HepG2 (cell line): ENCODE measurements around the gene PLCG1. TPM values are rescaled to one million over a fixed set of nuclear protein-coding genes. Genes with fewer than 3 reads are reported as not detected.

ENCODE experiments used
- CENPT ChIP-seq: sonication (generic); formaldehyde crosslinking; IDR thresholded peaks from 2 replicates; pipeline ENCODE4 v1.8.0; 2022; ENCODE audit warnings: low read depth, mild to moderate bottlenecking, moderate library complexity, missing genetic modification reagents
- HDAC6 ChIP-seq: fragments of 200-600 bp; sonication (generic); IDR thresholded peaks from 2 replicates; pipeline ENCODE4 v1.7.0; 2017; ENCODE audit warnings: mild to moderate bottlenecking, antibody characterized with exemption, low read length, low read depth
- HES4 ChIP-seq: sonication (generic); formaldehyde crosslinking; IDR thresholded peaks from 2 replicates; pipeline ENCODE4 v1.9.0; 2021; ENCODE audit warnings: mild to moderate bottlenecking, missing genetic modification reagents, borderline replicate concordance
- KMT2B ChIP-seq: IDR thresholded peaks from 2 replicates; pipeline ENCODE4 v1.6.1; 2016; ENCODE audit warnings: missing genetic modification reagents, missing compliant biosample characterization
- MIXL1 ChIP-seq: IDR thresholded peaks from 2 replicates; pipeline ENCODE4 v1.6.1; 2016
- NCOR1 ChIP-seq: fragments of 200-600 bp; sonication (generic); IDR thresholded peaks from 2 replicates; pipeline ENCODE4 v1.7.0; 2017; ENCODE audit warnings: antibody characterized with exemption, low read length, borderline replicate concordance
- RAD21 ChIP-seq: fragments of 450-650 bp; formaldehyde crosslinking; IDR thresholded peaks from 2 replicates; pipeline ENCODE4 v1.5.0; 2020; ENCODE audit warnings: mild to moderate bottlenecking
- SNAI1 ChIP-seq: sonication (generic); formaldehyde crosslinking; IDR thresholded peaks from 2 replicates; pipeline ENCODE4 v1.5.0; 2020; ENCODE audit warnings: mild to moderate bottlenecking, missing genetic modification reagents, borderline replicate concordance
- TBP ChIP-seq: sonication (generic); formaldehyde crosslinking; IDR thresholded peaks from 2 replicates; pipeline ENCODE4 v1.5.0; 2020; ENCODE audit warnings: missing genetic modification reagents
- TEAD3 ChIP-seq: optimal IDR thresholded peaks from 2 replicates; pipeline ENCODE3; 2016; ENCODE audit warnings: borderline replicate concordance
- ZFY ChIP-seq: sonication (generic); formaldehyde crosslinking; IDR thresholded peaks from 2 replicates; pipeline ENCODE4 v1.4.0; 2020; ENCODE audit warnings: missing genetic modification reagents
- ZNF33A ChIP-seq: sonication (generic); formaldehyde crosslinking; IDR thresholded peaks from 2 replicates; pipeline ENCODE4 v1.5.1; 2020; ENCODE audit warnings: missing genetic modification reagents, mild to moderate bottlenecking, moderate library complexity, borderline replicate concordance
- polyA plus RNA-seq, 8 experiments: library from polyadenylated mRNA; depleted of rRNA in 3 of 8; stranded (reverse) in 7 of 8; unstranded in 1 of 8; fragments of >200 nt; fragmentation: Illumina TruSeq in 4 of 8; extraction: Trizol in 4 of 8; gene quantifications; 2 replicates each; pipeline versions ENCODE4 v1.2.1 to v1.2.3, GENCODE V29; 2011 to 2016; ENCODE audit warnings: low read depth in 4 of 8, missing spikeins in 1 of 8, mixed read lengths in 1 of 8; ENCODE audit not compliant: insufficient read depth in 1 of 8
- total RNA-seq, 5 experiments: library from RNA; depleted of rRNA; stranded (reverse); fragments of >200 nt; fragmentation: Illumina TruSeq; extraction: Trizol; gene quantifications; 2 replicates each; pipeline ENCODE4 v1.2.3, GENCODE V29; 2016; ENCODE audit warnings: low read depth in 1 of 5
- TF ChIP-seq, protein P1 (sequence below), 2 experiments: IDR thresholded peaks; 2 replicates each; pipeline ENCODE4 v1.6.1; 2011 to 2012; ENCODE audit warnings: low read length in 2 of 2, borderline replicate concordance in 1 of 2, low read depth in 1 of 2, mild to moderate bottlenecking in 1 of 2, moderate library complexity in 1 of 2
- TF ChIP-seq, protein P2 (sequence below): sonication (generic); formaldehyde crosslinking; IDR thresholded peaks from 2 replicates; pipeline ENCODE4 v1.5.0; 2020; ENCODE audit warnings: missing genetic modification reagents
- TF ChIP-seq, protein P3 (sequence below): sonication (generic); formaldehyde crosslinking; IDR thresholded peaks from 2 replicates; pipeline ENCODE4 v1.4.0; 2020; ENCODE audit warnings: missing genetic modification reagents
- TF ChIP-seq, protein P4 (sequence below): sonication (generic); formaldehyde crosslinking; IDR thresholded peaks from 2 replicates; pipeline ENCODE4 v1.8.1; 2023; ENCODE audit warnings: mild to moderate bottlenecking, missing genetic modification reagents
- TF ChIP-seq, protein P5 (sequence below): IDR thresholded peaks from 2 replicates; pipeline ENCODE4 v1.6.1; 2016; ENCODE audit warnings: missing compliant biosample characterization, missing genetic modification reagents, borderline replicate concordance
- TF ChIP-seq, protein P6 (sequence below): sonication (generic); formaldehyde crosslinking; conservative IDR thresholded peaks from 2 replicates; pipeline ENCODE4 v1.4.0; 2020; ENCODE audit warnings: missing genetic modification reagents

PLCG1 gene
- total and polyA plus RNA-seq, 2 of the 13 experiments (the other 11 are each of a cell fraction or from before 2014, with no cell fraction given), result 85.3 to 158 TPM

DNA sequence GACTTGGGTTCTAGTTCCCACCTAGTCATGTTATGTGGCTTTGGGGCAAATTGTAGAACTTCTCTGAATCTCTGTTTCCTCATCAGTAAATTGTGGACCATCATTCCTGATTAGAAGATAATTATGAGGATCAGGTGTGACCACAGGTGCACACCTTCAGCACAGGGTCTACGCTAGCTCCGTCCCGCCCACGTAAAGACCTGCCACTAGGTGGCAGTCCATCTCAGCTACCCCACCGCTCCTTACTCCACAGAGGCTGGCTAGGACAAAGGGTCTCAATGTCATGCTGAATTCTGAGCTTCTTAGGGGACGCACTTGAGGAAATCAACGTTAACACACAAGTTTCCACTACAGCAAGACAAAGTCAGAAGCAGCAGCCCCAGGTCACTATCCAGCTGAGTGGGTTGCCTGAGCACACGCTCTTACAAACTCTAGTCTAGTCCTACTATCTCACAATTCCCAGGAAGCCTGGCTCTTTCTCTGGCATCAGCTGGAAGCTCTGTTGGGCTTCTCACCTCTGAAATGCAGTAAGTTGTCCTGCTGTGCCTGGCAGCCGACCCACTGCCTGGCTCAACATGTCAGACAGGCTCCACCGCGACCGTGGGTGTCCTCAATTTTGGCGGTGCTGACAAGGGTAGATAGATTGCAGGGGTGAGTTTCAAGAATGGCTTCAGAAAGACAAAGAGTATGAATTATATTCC, 2.0 kb upstream of the PLCG1 start (continued):
- TF ChIP-seq, protein P1, sequence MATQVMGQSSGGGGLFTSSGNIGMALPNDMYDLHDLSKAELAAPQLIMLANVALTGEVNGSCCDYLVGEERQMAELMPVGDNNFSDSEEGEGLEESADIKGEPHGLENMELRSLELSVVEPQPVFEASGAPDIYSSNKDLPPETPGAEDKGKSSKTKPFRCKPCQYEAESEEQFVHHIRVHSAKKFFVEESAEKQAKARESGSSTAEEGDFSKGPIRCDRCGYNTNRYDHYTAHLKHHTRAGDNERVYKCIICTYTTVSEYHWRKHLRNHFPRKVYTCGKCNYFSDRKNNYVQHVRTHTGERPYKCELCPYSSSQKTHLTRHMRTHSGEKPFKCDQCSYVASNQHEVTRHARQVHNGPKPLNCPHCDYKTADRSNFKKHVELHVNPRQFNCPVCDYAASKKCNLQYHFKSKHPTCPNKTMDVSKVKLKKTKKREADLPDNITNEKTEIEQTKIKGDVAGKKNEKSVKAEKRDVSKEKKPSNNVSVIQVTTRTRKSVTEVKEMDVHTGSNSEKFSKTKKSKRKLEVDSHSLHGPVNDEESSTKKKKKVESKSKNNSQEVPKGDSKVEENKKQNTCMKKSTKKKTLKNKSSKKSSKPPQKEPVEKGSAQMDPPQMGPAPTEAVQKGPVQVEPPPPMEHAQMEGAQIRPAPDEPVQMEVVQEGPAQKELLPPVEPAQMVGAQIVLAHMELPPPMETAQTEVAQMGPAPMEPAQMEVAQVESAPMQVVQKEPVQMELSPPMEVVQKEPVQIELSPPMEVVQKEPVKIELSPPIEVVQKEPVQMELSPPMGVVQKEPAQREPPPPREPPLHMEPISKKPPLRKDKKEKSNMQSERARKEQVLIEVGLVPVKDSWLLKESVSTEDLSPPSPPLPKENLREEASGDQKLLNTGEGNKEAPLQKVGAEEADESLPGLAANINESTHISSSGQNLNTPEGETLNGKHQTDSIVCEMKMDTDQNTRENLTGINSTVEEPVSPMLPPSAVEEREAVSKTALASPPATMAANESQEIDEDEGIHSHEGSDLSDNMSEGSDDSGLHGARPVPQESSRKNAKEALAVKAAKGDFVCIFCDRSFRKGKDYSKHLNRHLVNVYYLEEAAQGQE (IDR thresholded peaks at IDR 0.05; ENCODE audit: borderline replicate concordance in 1 of 2, low read depth in 1 of 2, low read length in 2 of 2), result no peak
- TF ChIP-seq KMT2B (CRISPR knock-in tag) (peak; percentile 56; the same call in 1 of the 2 replicates), TBP (no peak), CENPT (CRISPR knock-in tag) (no peak), RAD21 (CRISPR knock-in tag) (peak; percentile 88), TEAD3 (CRISPR knock-in tag) (peak; percentile 70), HDAC6 (no peak), MIXL1 (CRISPR knock-in tag) (peak; percentile 45; the same call in 1 of the 2 replicates), HES4 (CRISPR knock-in tag) (no peak), SNAI1 (CRISPR knock-in tag) (no peak; the same call in 1 of the 2 replicates), ZFY (CRISPR knock-in tag) (peak; percentile 50; the same call in 1 of the 2 replicates), ZNF33A (no peak), NCOR1 (no peak)
- TF ChIP-seq, protein P2, sequence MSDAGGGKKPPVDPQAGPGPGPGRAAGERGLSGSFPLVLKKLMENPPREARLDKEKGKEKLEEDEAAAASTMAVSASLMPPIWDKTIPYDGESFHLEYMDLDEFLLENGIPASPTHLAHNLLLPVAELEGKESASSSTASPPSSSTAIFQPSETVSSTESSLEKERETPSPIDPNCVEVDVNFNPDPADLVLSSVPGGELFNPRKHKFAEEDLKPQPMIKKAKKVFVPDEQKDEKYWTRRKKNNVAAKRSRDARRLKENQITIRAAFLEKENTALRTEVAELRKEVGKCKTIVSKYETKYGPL (CRISPR knock-in tag), result no peak
- TF ChIP-seq, protein P3, sequence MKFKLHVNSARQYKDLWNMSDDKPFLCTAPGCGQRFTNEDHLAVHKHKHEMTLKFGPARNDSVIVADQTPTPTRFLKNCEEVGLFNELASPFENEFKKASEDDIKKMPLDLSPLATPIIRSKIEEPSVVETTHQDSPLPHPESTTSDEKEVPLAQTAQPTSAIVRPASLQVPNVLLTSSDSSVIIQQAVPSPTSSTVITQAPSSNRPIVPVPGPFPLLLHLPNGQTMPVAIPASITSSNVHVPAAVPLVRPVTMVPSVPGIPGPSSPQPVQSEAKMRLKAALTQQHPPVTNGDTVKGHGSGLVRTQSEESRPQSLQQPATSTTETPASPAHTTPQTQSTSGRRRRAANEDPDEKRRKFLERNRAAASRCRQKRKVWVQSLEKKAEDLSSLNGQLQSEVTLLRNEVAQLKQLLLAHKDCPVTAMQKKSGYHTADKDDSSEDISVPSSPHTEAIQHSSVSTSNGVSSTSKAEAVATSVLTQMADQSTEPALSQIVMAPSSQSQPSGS, result peak; percentile 44; the same call in 1 of the 2 replicates
- TF ChIP-seq, protein P4, sequence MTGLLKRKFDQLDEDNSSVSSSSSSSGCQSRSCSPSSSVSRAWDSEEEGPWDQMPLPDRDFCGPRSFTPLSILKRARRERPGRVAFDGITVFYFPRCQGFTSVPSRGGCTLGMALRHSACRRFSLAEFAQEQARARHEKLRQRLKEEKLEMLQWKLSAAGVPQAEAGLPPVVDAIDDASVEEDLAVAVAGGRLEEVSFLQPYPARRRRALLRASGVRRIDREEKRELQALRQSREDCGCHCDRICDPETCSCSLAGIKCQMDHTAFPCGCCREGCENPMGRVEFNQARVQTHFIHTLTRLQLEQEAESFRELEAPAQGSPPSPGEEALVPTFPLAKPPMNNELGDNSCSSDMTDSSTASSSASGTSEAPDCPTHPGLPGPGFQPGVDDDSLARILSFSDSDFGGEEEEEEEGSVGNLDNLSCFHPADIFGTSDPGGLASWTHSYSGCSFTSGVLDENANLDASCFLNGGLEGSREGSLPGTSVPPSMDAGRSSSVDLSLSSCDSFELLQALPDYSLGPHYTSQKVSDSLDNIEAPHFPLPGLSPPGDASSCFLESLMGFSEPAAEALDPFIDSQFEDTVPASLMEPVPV (CRISPR knock-in tag), result peak; percentile 31; the same call in 1 of the 2 replicates
- TF ChIP-seq, protein P5, sequence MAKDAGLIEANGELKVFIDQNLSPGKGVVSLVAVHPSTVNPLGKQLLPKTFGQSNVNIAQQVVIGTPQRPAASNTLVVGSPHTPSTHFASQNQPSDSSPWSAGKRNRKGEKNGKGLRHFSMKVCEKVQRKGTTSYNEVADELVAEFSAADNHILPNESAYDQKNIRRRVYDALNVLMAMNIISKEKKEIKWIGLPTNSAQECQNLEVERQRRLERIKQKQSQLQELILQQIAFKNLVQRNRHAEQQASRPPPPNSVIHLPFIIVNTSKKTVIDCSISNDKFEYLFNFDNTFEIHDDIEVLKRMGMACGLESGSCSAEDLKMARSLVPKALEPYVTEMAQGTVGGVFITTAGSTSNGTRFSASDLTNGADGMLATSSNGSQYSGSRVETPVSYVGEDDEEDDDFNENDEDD, result peak; percentile 73
- TF ChIP-seq, protein P6, sequence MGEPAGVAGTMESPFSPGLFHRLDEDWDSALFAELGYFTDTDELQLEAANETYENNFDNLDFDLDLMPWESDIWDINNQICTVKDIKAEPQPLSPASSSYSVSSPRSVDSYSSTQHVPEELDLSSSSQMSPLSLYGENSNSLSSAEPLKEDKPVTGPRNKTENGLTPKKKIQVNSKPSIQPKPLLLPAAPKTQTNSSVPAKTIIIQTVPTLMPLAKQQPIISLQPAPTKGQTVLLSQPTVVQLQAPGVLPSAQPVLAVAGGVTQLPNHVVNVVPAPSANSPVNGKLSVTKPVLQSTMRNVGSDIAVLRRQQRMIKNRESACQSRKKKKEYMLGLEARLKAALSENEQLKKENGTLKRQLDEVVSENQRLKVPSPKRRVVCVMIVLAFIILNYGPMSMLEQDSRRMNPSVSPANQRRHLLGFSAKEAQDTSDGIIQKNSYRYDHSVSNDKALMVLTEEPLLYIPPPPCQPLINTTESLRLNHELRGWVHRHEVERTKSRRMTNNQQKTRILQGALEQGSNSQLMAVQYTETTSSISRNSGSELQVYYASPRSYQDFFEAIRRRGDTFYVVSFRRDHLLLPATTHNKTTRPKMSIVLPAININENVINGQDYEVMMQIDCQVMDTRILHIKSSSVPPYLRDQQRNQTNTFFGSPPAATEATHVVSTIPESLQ (CRISPR knock-in tag), result no peak
